Stimulated activated CD8-positive, alpha-beta memory T cell treated with anti-CD3 and anti-CD28 coated beads, Interleukin-7, amount 100 ng/mL, for 24 hours (primary cell): Measurements from ENCODE around the gene ANKLE1.
"Not testable (repeated sequence)": the region's sequence is repeated elsewhere in the genome, so short reads cannot be mapped to it uniquely, and the experiment has no call there.

Source experiments
- DNase-seq: peaks from one replicate; pipeline ENCODE4 v3.0.0-alpha.2; 2020; ENCODE audit warnings: low read depth

Gene ANKLE1

DNA sequence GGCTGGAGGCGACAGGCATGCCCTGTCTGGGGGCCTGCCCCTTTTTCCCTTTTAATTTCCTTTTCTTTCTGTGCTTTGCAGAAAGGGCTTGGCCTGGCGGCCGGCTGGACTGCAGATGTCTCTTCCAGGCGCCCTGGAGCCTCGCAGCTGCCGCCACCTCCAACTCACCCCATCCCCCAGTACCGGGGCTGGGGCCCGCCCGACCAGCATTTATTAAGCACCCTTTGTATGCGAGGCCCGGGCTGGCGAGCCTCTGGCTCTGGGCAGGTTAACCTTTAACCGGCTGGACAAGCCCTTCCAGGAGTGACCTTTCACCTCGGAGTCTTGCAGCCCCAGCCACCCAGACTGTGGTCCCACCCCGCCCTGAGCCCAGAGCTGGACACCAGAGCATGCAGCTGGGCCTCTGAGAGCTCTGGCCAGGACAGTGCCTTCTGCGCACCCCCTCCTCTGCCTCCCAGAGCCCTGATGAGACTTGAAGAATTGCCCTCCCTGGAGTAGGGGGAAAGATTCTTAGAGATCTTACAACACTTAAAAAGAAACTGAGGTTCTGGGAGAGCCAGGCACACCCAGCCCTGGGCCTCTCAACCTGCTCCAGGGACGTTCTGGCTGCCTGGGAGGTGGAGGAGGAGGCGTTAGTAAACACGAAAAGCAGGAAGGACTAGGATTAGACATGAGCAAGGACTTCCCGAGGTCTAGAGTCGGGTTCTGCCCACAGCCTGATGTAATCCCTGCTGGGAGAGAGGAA lies 34.8 kb upstream of the ANKLE1 start:
- no peak for DNase-seq

DNA sequence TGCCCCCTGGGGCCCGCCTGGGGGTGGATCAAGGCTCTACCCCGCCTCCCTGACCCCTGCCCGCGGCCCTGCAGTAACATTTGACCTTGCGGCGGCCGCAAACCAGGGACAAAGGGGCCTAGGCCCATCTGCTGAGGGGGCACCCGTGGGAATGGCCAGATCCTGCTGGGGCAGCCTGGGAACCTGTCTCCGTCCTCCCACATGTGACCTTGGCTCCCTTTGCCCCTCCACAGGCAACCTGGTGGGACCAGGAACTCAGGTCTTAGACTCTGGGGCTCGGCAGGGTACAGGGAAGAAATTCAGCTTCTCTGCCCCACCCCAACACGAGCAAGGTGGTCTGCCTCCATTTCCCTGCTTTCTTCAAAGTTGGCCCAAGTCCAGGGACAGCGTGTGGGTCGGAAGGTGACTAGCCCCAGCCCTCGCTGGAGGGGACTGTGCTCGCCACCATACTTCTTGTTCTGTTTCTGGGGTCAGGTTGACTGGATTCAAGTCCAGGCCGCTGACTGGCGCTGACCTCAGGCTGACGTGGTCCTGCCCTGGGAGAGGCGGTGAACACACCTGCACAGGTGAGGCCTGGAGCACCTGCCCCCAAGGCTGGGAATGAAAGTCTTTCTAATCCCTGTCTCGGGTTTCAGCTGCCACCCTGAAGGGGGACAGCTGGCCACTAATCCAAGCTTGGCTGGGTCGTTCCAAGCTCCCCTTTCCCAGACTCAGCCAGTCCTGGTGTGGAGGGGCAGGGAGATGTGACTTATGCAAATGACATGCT lies 33.5 kb upstream of the ANKLE1 start:
- no peak for DNase-seq

DNA sequence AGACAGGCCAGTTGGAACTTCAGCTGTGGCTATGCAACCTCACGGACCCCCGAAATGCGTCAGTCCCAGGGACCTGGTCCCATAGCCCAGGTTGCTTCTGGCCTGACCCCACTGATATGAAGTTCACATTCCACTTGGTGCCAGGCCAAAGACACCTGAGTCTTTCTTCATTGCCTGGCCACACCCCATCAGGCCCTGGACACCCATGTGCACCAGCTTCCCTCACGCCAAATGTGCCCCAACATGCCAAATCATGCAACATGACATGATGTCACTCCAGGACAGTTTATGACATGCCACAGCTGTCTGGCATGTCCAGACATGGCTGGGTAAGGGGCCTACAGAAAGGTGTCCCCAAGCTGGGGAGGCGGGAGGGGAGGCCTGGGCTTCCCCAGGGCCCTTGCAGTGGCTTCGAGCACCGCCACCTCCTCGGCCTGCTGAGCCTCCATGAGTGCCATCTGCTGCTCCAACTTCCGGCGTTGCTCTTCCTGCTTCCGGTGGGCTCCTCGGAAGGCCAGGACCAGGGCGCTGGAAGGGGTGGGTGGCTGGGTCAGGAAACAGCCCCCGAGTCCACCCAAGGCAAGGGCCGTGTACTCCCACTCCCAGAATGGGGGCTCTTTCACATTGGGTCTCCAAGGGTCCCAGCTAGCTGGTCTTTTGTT lies 31.7 kb upstream of the ANKLE1 start:
- no peak for DNase-seq

DNA sequence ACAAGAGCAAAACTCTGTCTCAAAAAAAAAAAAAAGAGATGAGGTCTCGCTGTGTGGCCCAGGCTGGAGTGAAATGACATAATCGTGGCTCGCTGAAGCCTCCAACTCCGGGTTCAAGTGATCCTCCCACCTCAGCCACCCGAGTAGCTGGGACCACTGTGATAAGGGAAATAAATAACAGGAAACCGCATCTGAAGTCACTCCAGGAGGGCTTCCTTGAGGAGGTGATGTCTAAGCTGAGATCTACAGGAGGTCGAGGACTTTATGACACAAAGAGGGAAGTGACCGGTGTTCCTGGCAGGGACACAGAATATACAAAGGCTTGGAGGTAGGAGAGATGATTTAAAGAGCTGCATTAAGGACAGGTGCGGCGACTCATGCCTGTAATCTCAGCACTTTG lies 27.1 kb upstream of the ANKLE1 start:
- no peak for DNase-seq

DNA sequence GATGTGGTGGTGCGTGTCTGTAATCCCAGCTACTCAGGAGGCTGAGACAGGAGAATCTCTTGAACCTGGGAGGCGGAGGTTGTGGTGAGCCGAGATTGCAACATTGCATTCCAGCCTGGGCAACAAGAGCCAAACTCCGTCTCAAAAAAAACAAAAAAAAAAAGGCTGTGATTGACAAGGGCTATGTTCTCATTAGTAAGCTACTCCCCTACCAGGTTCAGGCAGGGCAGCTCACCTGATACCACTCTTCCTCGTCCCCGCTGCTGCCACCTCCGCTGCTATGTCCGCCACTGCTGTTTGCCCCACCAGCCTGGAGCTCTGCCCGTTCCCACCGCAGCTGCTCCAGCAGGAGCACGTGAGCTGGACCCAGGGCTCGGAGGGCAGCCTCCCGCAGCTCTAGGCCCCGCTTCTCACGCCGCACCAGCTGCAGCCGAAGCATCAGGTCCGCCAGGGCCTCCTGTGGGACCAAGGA lies 26.5 kb upstream of the ANKLE1 start:
- DNase-seq: no peak

DNA sequence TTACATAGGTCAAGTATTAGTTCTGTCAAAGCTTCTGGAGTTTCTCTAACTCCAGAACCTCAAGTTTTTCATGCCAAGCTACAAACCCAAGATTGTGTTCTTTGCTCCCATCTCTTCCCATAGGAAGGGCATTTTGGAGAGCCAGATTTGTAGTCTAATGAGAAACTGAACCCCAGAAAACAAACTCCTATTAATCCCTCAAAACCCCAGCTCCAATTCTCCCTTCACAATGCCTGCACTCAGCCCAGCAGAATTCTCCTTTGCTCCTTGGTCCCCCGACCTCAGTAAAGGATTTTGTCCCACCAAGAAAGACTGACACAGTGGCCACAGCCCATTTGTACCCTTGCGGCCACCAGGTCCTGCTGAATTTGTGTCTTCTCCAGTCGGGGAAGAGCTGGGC lies 25.6 kb upstream of the ANKLE1 start:
- DNase-seq: no peak

DNA sequence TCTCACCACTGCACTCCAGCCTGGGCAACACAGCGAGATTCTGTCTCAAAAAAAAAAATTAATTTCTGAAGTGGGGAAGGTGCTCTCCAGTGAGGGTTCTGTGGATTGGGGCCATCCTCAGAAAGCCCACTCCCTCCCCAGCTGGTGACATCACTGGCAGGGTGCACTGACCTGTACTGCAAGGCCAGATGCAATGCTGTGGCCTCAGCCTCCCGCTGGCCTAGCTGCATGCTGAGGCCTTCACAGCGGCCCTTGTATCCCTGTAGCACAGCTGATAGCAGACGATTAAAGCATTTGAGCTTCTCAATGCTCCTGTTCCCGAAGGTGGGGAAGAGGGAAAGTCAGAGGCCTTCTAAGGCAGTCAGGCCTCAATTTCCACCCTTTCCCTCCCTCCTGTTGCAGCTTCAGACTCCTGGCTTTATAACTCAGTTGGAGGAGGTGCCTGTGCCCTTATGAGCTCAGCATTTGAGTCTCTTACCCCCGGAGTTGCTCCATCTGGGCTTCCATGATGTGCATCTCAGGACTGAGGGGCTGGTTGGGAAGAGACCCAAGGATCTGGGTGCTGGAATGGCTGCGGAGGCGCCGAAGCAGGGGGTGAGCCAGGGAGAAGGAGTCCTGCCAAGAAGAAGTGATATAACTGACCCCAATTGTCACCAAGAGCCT lies 22.5 kb upstream of the ANKLE1 start:
- DNase-seq: no peak

DNA sequence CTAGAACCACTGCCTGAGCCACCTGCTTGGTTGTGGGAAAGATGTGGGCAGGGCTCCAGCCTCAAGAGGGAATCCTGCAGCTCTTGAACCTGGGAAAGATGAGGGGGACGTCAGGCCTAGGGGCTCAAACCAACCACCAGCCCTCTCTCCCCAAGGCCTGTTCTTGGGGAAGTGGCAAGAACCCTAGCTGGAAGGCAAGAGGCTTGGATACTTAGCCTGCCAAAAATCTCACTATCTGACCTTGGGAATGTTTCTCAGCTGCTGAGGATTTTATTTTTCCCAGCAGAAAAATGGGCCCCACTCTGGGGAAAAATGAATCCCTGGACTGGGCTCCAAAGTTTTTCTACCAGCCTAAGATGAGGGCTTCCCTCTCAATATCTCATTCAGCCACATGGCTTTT lies 21.8 kb upstream of the ANKLE1 start:
- no peak for DNase-seq

DNA sequence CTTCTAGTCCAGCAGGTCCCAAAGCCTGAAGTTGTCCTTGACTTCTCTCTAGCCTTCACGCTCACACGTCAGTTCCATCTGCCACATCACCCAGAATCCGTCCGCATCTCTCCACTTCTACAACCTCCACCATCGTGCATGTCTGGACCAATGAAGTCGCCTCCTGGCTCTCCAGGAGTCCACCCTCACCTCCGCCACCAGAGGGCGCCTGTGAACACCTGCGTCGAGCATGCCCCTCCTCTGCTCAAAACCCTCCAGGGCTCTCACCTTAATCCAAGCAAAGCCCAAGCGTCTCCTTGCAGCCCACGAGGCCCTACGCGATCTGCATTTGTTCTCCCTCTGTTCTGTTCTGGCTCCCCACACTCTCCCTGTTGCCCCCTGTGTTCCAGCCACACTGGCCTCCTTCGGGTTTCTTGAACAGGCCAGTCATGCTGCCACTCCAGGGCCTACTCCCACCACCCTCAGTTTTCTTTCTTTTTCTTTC lies 20.8 kb upstream of the ANKLE1 start:
- peak; percentile 88 for DNase-seq

DNA sequence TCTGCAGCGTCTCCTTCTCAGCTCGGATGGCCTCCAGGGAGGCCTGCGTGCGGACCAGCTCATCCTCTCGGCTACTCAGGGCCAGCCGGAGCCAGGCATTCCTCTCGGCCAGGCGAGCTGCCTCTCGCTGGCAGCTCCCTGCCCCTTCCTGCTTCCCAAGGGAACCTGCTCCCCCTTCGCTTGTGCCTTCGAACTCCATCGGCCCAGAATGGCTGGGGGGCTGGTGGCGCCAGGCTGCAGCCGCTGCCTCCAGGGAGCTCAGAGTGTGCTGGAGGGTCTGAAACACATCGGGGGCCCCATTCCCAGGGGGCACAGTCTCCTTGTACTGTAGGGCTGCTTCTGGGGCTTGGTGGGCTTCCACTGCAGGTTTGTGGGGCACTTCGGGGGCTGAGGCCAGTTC lies 19.1 kb upstream of the ANKLE1 start:
- no peak for DNase-seq

DNA sequence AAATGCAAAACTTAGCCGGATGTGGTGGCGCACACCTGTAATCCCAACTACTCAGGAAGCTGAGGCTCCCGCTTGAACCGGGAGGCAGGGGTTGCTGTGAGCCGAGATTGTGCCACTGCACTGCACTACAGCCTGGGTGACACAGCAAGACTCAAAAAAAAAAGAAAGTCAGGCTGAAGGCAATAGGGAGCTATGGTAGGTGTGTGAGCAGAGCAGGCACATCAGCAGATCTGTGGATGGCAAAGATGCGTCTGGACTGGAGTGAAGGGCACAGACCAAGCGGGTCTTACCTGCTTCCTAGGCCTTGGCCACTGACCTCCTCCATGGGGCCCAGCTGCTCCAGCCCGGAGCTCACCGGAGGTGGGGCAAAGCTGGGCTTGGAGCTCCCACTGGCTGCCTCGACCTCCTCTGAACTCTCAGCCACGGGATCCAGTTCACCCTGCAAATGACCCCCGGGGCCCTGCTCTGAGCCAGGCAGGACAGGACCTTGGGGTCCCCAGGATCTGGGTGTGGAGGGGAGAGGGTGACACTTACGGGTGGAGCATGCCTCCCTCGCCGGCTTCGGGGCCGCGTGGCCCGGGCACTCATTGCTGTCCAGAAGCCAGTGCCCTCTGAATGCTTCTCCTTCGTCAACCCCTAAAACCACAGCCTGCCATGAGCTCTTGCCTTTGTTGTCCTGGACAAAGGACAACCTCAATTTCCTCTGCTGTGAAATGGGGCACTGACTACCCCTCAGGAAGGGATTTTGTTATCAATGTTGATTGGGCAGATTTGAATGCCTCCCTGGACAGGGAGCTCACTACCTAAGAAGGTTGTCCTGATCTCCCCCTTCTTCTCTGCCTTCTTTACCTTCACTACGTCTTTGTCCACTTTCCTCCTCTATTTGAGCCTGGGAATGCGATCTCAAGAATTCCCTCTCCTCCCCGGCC lies 17.7 kb upstream of the ANKLE1 start:
- DNase-seq: no peak

DNA sequence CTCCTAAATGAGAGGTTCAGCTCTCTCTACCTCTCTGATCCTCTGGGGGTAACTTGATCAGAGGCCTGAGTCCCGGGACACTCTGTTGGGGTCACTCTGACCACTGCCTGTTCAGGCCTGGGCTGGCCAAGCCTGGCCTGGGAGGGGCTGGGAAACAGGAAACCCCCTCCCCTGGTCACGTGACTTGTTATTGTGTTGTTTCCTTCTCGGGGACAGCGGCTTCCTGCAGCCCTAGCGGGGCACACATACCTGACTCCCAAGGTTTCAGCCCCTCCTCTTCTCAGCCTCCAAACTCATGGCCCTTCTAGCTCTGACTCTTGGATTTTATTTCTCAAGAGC lies 17.1 kb upstream of the ANKLE1 start, which contains the start of gene USHBP1:
USHBP1 (minus strand) TSS at position 105 of the 339 bp plus-strand sequence. CDS start 446 bp downstream, outside the sequence.
- DNase-seq: no peak

DNA sequence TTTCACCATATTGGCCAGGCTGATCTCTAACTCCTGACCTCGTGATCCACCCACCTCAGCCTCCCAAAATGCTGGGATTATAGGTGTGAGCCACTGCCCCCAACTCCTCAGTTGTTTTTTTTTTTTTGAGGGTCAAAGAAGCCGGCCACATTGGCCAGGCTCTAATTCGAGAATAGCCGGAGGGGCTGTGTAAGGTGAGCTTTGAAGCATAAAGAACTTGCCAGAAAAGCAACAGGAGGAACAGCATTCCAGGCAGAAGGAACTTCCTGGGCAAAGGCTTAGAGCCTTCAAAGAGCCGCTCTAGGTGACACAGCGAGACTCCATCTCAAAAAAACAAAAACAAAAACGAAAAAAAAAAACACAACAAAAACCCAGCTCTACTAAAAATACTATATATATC lies 15.7 kb upstream of the ANKLE1 start:
- DNase-seq: no peak

DNA sequence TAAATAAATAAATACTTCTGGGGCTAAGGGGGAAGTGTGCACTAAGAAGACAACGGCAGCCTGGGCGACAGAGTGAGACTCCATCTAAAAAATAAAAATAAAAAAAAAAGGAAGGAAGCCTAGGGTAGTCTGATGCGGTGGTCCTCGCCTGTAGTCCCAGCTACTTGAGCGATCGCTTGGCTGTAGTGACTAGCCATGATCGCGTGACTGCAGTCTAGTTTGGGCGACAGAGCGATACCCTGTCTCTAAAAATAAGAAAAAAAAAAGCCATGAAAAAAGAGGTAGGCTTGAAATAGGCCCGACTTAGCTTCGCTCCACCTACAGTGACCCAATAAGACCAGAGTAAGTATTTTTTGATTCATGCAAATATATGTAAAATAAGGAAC lies 15.1 kb upstream of the ANKLE1 start:
- DNase-seq: no peak

DNA sequence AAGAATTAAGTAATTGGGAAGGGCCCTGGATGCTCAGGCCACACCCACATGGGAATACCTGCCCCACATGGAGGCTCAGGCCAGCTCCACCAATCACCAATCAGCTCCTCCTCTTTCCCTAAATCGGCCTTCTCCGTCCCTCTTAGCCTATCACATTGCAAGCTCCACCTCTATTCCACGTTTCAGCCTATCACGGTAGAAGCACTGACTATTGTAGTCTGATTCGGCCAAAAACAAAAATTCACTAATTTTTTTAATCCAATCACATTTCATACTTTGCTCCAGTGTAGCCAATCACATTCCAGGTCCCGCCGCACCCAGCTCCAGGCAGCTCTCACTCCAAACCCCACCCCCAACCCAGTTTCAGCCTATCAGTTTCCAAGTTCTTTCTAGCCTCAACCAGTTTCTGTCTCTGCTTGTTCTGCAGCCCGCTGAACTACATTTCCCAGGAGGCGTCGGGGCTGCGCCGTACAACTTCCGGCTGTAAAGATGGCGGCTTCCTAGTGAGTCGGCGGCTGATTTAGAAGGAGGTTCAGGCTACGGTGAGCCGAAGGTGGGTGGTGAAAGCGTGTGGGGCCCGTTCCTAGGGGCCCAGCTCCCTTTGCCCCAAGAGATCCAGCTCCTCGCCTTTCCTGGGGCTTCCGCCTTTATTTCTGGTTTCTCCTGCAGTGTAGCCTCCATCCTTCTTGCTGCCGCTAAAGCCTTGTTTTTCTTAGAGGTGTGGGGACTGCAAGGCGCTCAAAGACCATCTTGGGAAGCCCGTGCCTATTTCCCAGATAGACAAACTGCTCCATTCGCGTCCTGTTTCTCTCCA lies 14.5 kb upstream of the ANKLE1 start, which contains the start of gene BABAM1:
BABAM1 (plus strand) TSS at position 469 of the 814 bp plus-strand sequence. CDS start 1,364 bp downstream, outside the sequence.
- peak; percentile 85 for DNase-seq

DNA sequence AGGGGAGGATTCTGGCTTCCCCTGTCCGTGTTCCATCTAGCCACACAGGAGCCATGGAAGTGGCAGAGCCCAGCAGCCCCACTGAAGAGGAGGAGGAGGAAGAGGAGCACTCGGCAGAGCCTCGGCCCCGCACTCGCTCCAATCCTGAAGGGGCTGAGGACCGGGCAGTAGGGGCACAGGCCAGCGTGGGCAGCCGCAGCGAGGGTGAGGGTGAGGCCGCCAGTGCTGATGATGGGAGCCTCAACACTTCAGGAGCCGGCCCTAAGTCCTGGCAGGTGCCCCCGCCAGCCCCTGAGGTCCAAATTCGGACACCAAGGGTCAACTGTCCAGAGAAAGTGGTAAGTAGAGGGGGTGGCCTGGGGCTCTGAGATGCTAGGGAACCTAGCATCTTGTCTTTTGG lies 12.9 kb upstream of the ANKLE1 start:
- no peak for DNase-seq

DNA sequence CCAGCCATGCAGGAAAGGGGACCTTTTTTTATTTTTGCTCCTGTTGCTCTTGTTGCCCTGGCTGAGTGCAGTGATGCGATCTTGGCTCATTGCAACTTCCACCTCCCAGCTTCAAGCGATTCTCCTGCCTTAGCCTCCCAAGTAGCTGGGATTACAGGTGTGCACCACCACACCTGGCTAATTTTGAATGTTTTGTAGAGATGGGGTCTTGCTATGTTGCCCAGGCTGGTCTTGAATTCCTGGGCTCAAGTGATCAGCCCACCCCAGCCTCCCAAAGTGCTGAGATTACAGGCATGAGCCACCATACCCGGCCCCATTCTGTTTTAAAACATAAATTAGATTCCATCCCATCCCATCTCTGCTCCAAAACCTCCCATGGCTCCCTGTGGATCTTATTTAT lies 6.8 kb upstream of the ANKLE1 start:
- DNase-seq: not testable (repeated sequence)

DNA sequence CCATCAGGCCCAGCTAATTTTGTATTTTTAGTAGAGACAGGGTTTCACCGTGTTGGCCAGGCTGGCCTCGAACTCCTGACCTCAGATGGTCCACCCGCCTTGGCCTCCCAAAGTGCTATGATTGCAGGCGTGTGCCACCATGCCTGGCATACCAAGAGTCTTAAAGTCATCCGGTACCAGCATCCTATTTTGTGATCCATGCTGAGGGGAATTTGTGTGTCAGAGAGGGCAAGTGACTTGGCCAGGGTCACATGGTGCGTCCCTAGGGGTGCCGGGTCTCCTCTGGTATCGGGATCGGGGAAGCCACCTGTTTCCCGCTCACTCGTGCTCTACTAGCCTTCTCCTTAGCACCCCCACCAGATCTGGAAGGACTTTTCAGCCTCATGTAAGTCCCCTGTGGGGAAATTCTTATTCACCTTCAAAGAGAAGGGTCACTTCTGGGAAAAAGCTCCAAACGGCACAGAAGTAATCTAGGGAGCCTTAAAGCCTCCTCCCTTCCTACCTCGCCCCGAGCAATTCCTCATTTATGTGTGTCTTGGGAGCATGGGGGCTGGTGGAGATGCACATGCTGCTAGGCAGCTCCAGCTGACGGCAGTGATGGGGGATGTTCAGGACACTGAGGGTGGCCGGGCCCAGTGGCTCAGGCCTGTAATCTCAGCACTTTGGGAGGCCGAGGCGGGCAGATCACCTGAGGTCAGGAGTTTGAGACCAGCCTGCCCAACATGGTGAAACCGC lies 6.1 kb upstream of the ANKLE1 start:
- DNase-seq: no peak

DNA sequence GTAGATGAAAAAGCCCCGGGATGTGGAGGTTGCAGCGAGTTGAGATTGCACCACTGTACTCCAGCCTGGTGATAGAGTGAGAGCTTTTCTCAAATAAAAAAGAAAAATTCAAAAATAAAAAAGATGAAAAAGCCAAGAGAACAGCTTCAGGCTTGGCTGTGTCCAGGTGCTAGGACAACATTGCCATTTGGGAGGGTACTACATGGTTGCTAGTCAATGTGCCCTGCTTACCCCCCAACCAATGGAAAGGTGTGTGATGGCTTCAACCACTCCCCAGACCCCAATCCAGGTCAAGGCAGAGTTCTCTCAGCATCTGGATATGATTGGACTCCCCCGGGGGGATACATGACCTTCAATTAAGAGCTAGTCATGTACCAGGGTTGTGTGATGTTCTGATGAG lies 2.3 kb upstream of the ANKLE1 start:
- DNase-seq: no peak
